ENCODE results near the gene G6PD.
"Not testable (repeated sequence)": the region's sequence is repeated elsewhere in the genome, so short reads cannot be mapped to it uniquely, and the experiment has no call there.

G6PD gene

GRCh38 chrX:154570361-154570760, 23.7 kb upstream of the G6PD start:
- DNase-seq (ENCODE audit: low spot score); in situ Hi-C loops (cut with MboI; ENCODE audit: low pct_unique_long_range_greater_than_20kb, low sequenced_read_pairs, unreplicated experiment): not testable (repeated sequence)

GRCh38 chrX:154562295-154562694, 15.6 kb upstream of the G6PD start:
- in situ Hi-C loops (cut with MboI; ENCODE audit: low pct_unique_long_range_greater_than_20kb, low sequenced_read_pairs, unreplicated experiment) = not testable (repeated sequence)

GRCh38 chrX:154560326-154560725, 13.7 kb upstream of the G6PD start:
- in situ Hi-C loops (cut with MboI; ENCODE audit: low pct_unique_long_range_greater_than_20kb, low sequenced_read_pairs, unreplicated experiment); DNase-seq (ENCODE audit: low spot score): not testable (repeated sequence)

More at GRCh38 chrX:154562295-154562694, 15.6 kb upstream of the G6PD start:
- DNase-seq (ENCODE audit: low spot score) = not testable (repeated sequence)

- DNase-seq (ENCODE audit: low spot score) = not testable (repeated sequence)
These were observed 12.2 kb upstream of the G6PD start for GRCh38 chrX:154558896-154559295.

GRCh38 chrX:154558060-154558690, 11.5 kb upstream of the G6PD start:
- DNase-seq (ENCODE audit: low spot score); in situ Hi-C loops (cut with MboI; ENCODE audit: low pct_unique_long_range_greater_than_20kb, low sequenced_read_pairs, unreplicated experiment): not testable (repeated sequence)

More at GRCh38 chrX:154558896-154559295, 12.2 kb upstream of the G6PD start:
- in situ Hi-C loops (cut with MboI; ENCODE audit: low pct_unique_long_range_greater_than_20kb, low sequenced_read_pairs, unreplicated experiment) = not testable (repeated sequence)

- DNase-seq (ENCODE audit: low spot score); in situ Hi-C loops (cut with MboI; ENCODE audit: low pct_unique_long_range_greater_than_20kb, low sequenced_read_pairs, unreplicated experiment): not testable (repeated sequence)
These were observed 5.6 kb upstream of the G6PD start for GRCh38 chrX:154552112-154552806.

- no peak for DNase-seq (ENCODE audit: low spot score)
- in situ Hi-C loops (cut with MboI; ENCODE audit: low pct_unique_long_range_greater_than_20kb, low sequenced_read_pairs, unreplicated experiment) = no loop called here
- no peak for TF ChIP-seq CTCF (IDR thresholded peaks at IDR 0.05; ENCODE audit: extremely low read depth, insufficient read depth, missing control alignments)
These were observed 3.1 kb upstream of the G6PD start for GRCh38 chrX:154549766-154550165.

- in situ Hi-C loops (cut with MboI; ENCODE audit: low pct_unique_long_range_greater_than_20kb, low sequenced_read_pairs, unreplicated experiment) = no loop called here
These were observed 1.3 kb upstream of the G6PD start for GRCh38 chrX:154548028-154548316.

GRCh38 chrX:154547245-154548027, 790 bp upstream of the G6PD start, which contains the start of gene IKBKG:
Gene IKBKG (plus strand): TSS chrX:154547620. CDS start chrX:154552003, 4,383 bp downstream.
- TF ChIP-seq CTCF (IDR thresholded peaks at IDR 0.05; ENCODE audit: extremely low read depth, insufficient read depth, missing control alignments) = no peak
- in situ Hi-C loops (cut with MboI; ENCODE audit: low pct_unique_long_range_greater_than_20kb, low sequenced_read_pairs, unreplicated experiment) = no loop called here
- peak; percentile 95 for DNase-seq (ENCODE audit: low spot score)

More at GRCh38 chrX:154548028-154548316, 1.3 kb upstream of the G6PD start:
- DNase-seq (ENCODE audit: low spot score) = no peak
- no peak for TF ChIP-seq CTCF (IDR thresholded peaks at IDR 0.05; ENCODE audit: extremely low read depth, insufficient read depth, missing control alignments)

All from GM13977 (cell line).